ENCODE results near the gene AGBL5.

- TF ChIP-seq POLR2A (IDR thresholded peaks at IDR 0.05; ENCODE audit: low read length) (no peak), GATA1 (IDR thresholded peaks at IDR 0.05; ENCODE audit: low read depth, low read length) (no peak)
These were observed 606 bp downstream of the AGBL5 start for GRCh38 chr2:27051902-27052645.
